GM12872 (cell line): Measurements from ENCODE around the gene KRIT1.

Experiments
- CTCF ChIP-seq: IDR thresholded peaks from 3 replicates; pipeline ENCODE4 v1.5.1; 2011; ENCODE audit warnings: low read depth, mild to moderate bottlenecking, low read length, moderate library complexity; ENCODE audit not compliant: insufficient read depth

The KRIT1 gene

GRCh38 chr7:92259610-92260247, 14.0 kb upstream of the KRIT1 start:
- no peak for TF ChIP-seq CTCF

GRCh38 chr7:92259062-92259461, 13.3 kb upstream of the KRIT1 start:
- no peak for TF ChIP-seq CTCF

- no peak for TF ChIP-seq CTCF
Observed at GRCh38 chr7:92255308-92255707, 9.6 kb upstream of the KRIT1 start.

GRCh38 chr7:92253251-92253650, 7.5 kb upstream of the KRIT1 start:
- TF ChIP-seq CTCF: no peak

- TF ChIP-seq CTCF: no peak
Observed at GRCh38 chr7:92251181-92251580, 5.5 kb upstream of the KRIT1 start.

- no peak for TF ChIP-seq CTCF
Observed at GRCh38 chr7:92250603-92251002, 4.9 kb upstream of the KRIT1 start.

GRCh38 chr7:92246360-92247101, 817 bp upstream of the KRIT1 start:
- TF ChIP-seq CTCF: no peak
